Uterus (tissue), 4 donors: ENCODE measurements around the gene INPP5A. TPM values are rescaled to one million over a fixed set of nuclear protein-coding genes. Genes with fewer than 3 reads are reported as not detected.

Source experiments
- DNase-seq, 2 donors: peaks; one replicate each; pipeline ENCODE4 v3.0.0-alpha.2; 2019 to 2020
- H3K27ac ChIP-seq, 2 donors: fragments of 200-600 bp; sonication (generic); 1 replicate in 1 of 2; 2 replicates in 1 of 2; pipeline ENCODE4 v1.5.1; 2016 to 2018
- H3K27me3 ChIP-seq, 2 donors: fragments of 200-600 bp; sonication (generic); one replicate each; pipeline ENCODE4 v1.5.1; 2018 to 2019; ENCODE audit warnings: control low read depth in 1 of 2
- H3K36me3 ChIP-seq, 2 donors: fragments of 200-600 bp; sonication (generic); one replicate each; pipeline ENCODE4 v1.5.1; 2019; ENCODE audit warnings: control low read depth in 1 of 2
- H3K4me1 ChIP-seq, 2 donors: fragments of 200-600 bp; sonication (generic); one replicate each; pipeline ENCODE4 v1.5.1; 2018 to 2019; ENCODE audit warnings: control low read depth in 1 of 2
- H3K4me3 ChIP-seq, 2 donors: fragments of 200-600 bp; sonication (generic); 1 replicate in 1 of 2; 2 replicates in 1 of 2; pipeline ENCODE4 v1.5.1; 2018 to 2019; ENCODE audit warnings: mild to moderate bottlenecking in 1 of 2
- H3K9me3 ChIP-seq, 2 donors: fragments of 200-600 bp; sonication (generic); one replicate each; pipeline ENCODE4 v1.5.1; 2019; ENCODE audit warnings: control low read depth in 1 of 2
- CTCF ChIP-seq, 4 experiments: fragments of 200-600 bp in 2 of 4; fragments of 450-650 bp in 2 of 4; sonication (generic) in 2 of 4; IDR thresholded peaks; one replicate each; pipeline ENCODE4 v1.5.1; 2016 to 2019; ENCODE audit warnings: antibody characterized with exemption in 4 of 4, mild to moderate bottlenecking in 2 of 4, moderate library complexity in 1 of 4
- POLR2A ChIP-seq, 2 donors: fragments of 450-650 bp; IDR thresholded peaks; one replicate each; pipeline ENCODE4 v1.6.1; 2016; ENCODE audit warnings: antibody characterized with exemption in 2 of 2, mild to moderate bottlenecking in 1 of 2, moderate library complexity in 1 of 2
- intact Hi-C: fragments of 100-400 bp; cut with DNase I; formaldehyde crosslinking; loops from one replicate; pipeline ENCODE4 v1.15.1; 2023; ENCODE audit warnings: low total_unique reads
- total RNA-seq, 4 donors: library from RNA; depleted of rRNA in 3 of 4; stranded (reverse); fragments of >200 nt in 3 of 4; gene quantifications; one replicate each; pipeline versions ENCODE4 v1.1.0 to v1.2.4, GENCODE V29; 2014 to 2023
- donor health status: DM: yes; HTN: yes; CAD: no.

Gene INPP5A
- total RNA-seq, 4 donors from 2014 or later = 22.5 to 160 (median 93.2) TPM

GRCh38 chr10:132590752-132591121, 53.1 kb downstream of the INPP5A start:
- intact Hi-C loops = no loop called here
- H3K9me3 ChIP-seq = no peaks in the 10 kb centered on the region
- no peaks in the 10 kb centered on the region for H3K36me3 ChIP-seq
- H3K4me3 ChIP-seq = no peak overlapping the region
- TF ChIP-seq POLR2A (IDR thresholded peaks at IDR 0.05) (no peak), CTCF (IDR thresholded peaks at IDR 0.05) (no peak)
- no peak overlapping the region for H3K27ac ChIP-seq
- DNase-seq = no peak
- H3K4me1 ChIP-seq = peaks cover 0 to 4% of the 10 kb centered on the region in 2 donors
- no peaks in the 10 kb centered on the region for H3K27me3 ChIP-seq

- DNase-seq = no peak
- no peaks in the 10 kb centered on the region for H3K9me3 ChIP-seq
- no peak overlapping the region for H3K4me3 ChIP-seq
- no peaks in the 10 kb centered on the region for H3K27me3 ChIP-seq
- intact Hi-C loops = no loop called here
- no peaks in the 10 kb centered on the region for H3K36me3 ChIP-seq
- H3K4me1 ChIP-seq = peaks cover 0 to 4% of the 10 kb centered on the region in 2 donors
- no peak for TF ChIP-seq CTCF (IDR thresholded peaks at IDR 0.05)
- TF ChIP-seq POLR2A (IDR thresholded peaks at IDR 0.05) = no peak
- H3K27ac ChIP-seq = no peak overlapping the region
These were observed 53.8 kb downstream of the INPP5A start for GRCh38 chr10:132591166-132591971.

GRCh38 chr10:132592790-132593383, 55.3 kb downstream of the INPP5A start:
- Histone ChIP-seq H3K36me3 (no peaks in the 10 kb centered on the region), H3K4me1 (peaks cover 0 to 4% of the 10 kb centered on the region in 2 donors), H3K27ac (no peak overlapping the region), H3K4me3 (no peak overlapping the region), H3K27me3 (no peaks in the 10 kb centered on the region), H3K9me3 (no peaks in the 10 kb centered on the region)
- no peak for DNase-seq
- no peak for TF ChIP-seq CTCF (IDR thresholded peaks at IDR 0.05)
- no peak for TF ChIP-seq POLR2A (IDR thresholded peaks at IDR 0.05)
- intact Hi-C loops = no loop called here

GRCh38 chr10:132593389-132593788, 55.8 kb downstream of the INPP5A start:
- Histone ChIP-seq H3K4me3 (no peak overlapping the region), H3K27ac (no peak overlapping the region)
- intact Hi-C loops = no loop called here

More at GRCh38 chr10:132593389-132593788, 55.8 kb downstream of the INPP5A start:
- no peaks in the 10 kb centered on the region for H3K27me3 ChIP-seq
- no peak for DNase-seq
- no peaks in the 10 kb centered on the region for H3K9me3 ChIP-seq
- TF ChIP-seq POLR2A (IDR thresholded peaks at IDR 0.05) (no peak), CTCF (IDR thresholded peaks at IDR 0.05) (no peak)
- no peaks in the 10 kb centered on the region for H3K36me3 ChIP-seq
- peaks cover 0 to 4% of the 10 kb centered on the region in 2 donors for H3K4me1 ChIP-seq
